HG02571 (cell line): Measurements from ENCODE around the gene BCLAF1.
"Not testable (repeated sequence)": the region's sequence is repeated elsewhere in the genome, so short reads cannot be mapped to it uniquely, and the experiment has no call there.

Source experiments
- ATAC-seq: cut with Tn5 transposase; IDR thresholded peaks from one replicate; pipeline ENCODE4 v1.9.1; 2021; ENCODE audit warnings: mild to moderate bottlenecking, moderate library complexity; ENCODE audit not compliant: unreplicated experiment

The BCLAF1 gene

GRCh38 chr6:136250686-136251008, 39.0 kb downstream of the BCLAF1 start:
- ATAC-seq: peak; percentile 7

- peak; percentile 97 for ATAC-seq
These were observed 39.6 kb downstream of the BCLAF1 start, which contains the start of gene MTFR2 for GRCh38 chr6:136249811-136250685. Gene MTFR2 (minus strand): TSS chr6:136250311. CDS start chr6:136249099, 1,212 bp downstream.

- no peak for ATAC-seq
These were observed 40.3 kb downstream of the BCLAF1 start for GRCh38 chr6:136249336-136249735.

- no peak for ATAC-seq
These were observed 45.5 kb downstream of the BCLAF1 start for GRCh38 chr6:136244061-136244616.

- ATAC-seq: no peak
These were observed 53.0 kb downstream of the BCLAF1 start for GRCh38 chr6:136236466-136237293.

- no peak for ATAC-seq
These were observed 54.4 kb downstream of the BCLAF1 start for GRCh38 chr6:136235233-136235564.

GRCh38 chr6:136232701-136233100, 56.9 kb downstream of the BCLAF1 start:
- ATAC-seq: no peak

GRCh38 chr6:136230219-136230853, 59.3 kb downstream of the BCLAF1 start:
- no peak for ATAC-seq

GRCh38 chr6:136228814-136229213, 60.8 kb downstream of the BCLAF1 start:
- ATAC-seq: no peak

- ATAC-seq: no peak
These were observed 62.8 kb downstream of the BCLAF1 start for GRCh38 chr6:136226674-136227377.

GRCh38 chr6:136226027-136226673, 63.5 kb downstream of the BCLAF1 start:
- peak; percentile 63 for ATAC-seq

GRCh38 chr6:136225496-136225895, 64.2 kb downstream of the BCLAF1 start:
- no peak for ATAC-seq

GRCh38 chr6:136224974-136225373, 64.7 kb downstream of the BCLAF1 start:
- ATAC-seq: not testable (repeated sequence)

- no peak for ATAC-seq
These were observed 72.9 kb downstream of the BCLAF1 start for GRCh38 chr6:136216503-136217401.

- ATAC-seq: no peak
These were observed 75.8 kb downstream of the BCLAF1 start for GRCh38 chr6:136213853-136214252.

GRCh38 chr6:136213012-136213539, 76.6 kb downstream of the BCLAF1 start:
- no peak for ATAC-seq

GRCh38 chr6:136212608-136213007, 77.0 kb downstream of the BCLAF1 start:
- no peak for ATAC-seq

- ATAC-seq: no peak
These were observed 79.1 kb downstream of the BCLAF1 start for GRCh38 chr6:136210398-136211165.
